GM23338 (cell line): Measurements from ENCODE around the gene PPP6R3.

Source experiments
- EZH2 ChIP-seq: fragments of 200-600 bp; sonication (generic); IDR thresholded peaks from one replicate; pipeline ENCODE4 v1.8.0; 2017; ENCODE audit warnings: antibody characterized with exemption, mild to moderate bottlenecking, low read depth; ENCODE audit not compliant: unreplicated experiment
- EZH2phosphoT487 ChIP-seq: fragments of 200-600 bp; sonication (generic); IDR thresholded peaks from one replicate; pipeline ENCODE4 v1.8.1; 2018; ENCODE audit warnings: antibody characterized with exemption; ENCODE audit not compliant: unreplicated experiment
- TF ChIP-seq, protein P1 (sequence below), 2 experiments: fragments of 200-600 bp in 1 of 2; sonication (generic) in 1 of 2; conservative IDR thresholded peaks; 2 replicates each; pipeline versions ENCODE4 v1.5.1 to v1.6.1; 2016 to 2017; ENCODE audit warnings: antibody characterized with exemption in 2 of 2, low read depth in 2 of 2, mild to moderate bottlenecking in 2 of 2, moderate library complexity in 1 of 2

DNA sequence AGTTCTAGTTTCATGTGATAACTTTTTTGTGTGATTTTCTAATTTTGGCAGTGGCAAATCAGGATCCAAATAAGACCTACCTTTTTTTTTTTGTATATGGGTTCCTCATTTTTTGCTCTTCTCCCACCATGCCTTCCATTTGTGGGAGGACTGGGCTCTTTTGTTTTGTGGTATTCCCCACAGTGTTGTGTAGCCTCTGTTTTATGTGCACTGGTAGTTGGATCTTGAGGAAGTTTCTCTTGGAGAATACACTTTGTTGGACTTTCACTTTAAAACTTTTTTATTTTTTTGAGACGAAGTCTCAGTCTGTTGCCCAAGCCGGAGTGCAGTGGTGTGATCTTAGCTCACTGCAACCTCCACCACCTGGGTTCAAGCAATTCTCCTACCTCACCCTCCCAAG, 39.7 kb downstream of the PPP6R3 start:
- TF ChIP-seq, protein P1, sequence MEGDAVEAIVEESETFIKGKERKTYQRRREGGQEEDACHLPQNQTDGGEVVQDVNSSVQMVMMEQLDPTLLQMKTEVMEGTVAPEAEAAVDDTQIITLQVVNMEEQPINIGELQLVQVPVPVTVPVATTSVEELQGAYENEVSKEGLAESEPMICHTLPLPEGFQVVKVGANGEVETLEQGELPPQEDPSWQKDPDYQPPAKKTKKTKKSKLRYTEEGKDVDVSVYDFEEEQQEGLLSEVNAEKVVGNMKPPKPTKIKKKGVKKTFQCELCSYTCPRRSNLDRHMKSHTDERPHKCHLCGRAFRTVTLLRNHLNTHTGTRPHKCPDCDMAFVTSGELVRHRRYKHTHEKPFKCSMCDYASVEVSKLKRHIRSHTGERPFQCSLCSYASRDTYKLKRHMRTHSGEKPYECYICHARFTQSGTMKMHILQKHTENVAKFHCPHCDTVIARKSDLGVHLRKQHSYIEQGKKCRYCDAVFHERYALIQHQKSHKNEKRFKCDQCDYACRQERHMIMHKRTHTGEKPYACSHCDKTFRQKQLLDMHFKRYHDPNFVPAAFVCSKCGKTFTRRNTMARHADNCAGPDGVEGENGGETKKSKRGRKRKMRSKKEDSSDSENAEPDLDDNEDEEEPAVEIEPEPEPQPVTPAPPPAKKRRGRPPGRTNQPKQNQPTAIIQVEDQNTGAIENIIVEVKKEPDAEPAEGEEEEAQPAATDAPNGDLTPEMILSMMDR (conservative IDR thresholded peaks at IDR 0.05; ENCODE audit: low read depth in 2 of 2) = no peak
- TF ChIP-seq EZH2phosphoT487 (no peak), EZH2 (no peak)
